ENCODE data around the gene GJC2. TPM values are rescaled to one million over a fixed set of nuclear protein-coding genes. Genes with fewer than 3 reads are reported as not detected.
"Not testable (repeated sequence)": the region's sequence is repeated elsewhere in the genome, so short reads cannot be mapped to it uniquely, and the experiment has no call there.

Gene GJC2
- total RNA-seq, 1 donor from 2014 or later: 1.6 TPM

DNA sequence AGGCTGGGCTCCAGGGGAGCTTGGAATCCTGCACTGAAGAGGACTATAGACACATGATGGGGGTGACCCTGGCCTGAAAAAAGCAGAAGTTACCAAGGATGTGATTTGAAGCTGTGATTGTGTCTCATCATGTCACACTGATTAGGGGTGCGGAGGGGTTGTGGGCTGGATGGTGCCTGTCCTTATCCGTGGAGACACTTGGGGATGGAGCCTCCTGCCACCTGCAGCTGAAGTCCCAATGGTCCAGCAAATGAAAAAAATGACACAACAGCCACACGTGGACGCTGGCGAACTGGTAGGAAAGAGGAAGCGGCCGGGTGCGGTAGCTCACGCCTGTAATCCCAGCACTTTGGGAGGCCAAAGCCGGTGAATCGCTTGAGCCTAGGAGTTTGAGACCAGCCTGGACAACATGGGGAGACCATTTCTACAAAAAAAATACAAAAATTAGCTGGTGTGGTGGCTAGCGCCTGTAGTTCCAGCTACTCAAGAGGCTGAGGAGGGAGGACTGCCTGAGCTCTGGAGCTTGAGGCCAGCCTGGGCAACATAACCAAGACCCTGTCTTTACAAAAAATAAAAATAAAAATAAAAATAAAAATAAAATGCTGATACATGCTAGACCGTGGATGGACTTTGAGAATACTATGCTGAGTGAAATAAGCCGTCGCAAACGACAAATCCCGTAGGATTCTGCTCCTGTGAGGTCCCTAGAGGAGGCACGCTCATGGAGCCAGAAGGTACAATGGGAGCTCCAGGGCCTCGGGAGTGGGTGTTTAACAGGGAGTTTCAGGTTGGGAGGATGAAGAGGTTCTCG, 15.0 kb downstream of the GJC2 start:
- intact Hi-C loops (cut with DNase I): loop anchor here (1.0 to 2.0 kb wide), 2 partner anchors 24 to 56 kb away; partner anchors contain the start of genes GUK1 and MRPL55
- no peak for DNase-seq (ENCODE audit: low spot score)

DNA sequence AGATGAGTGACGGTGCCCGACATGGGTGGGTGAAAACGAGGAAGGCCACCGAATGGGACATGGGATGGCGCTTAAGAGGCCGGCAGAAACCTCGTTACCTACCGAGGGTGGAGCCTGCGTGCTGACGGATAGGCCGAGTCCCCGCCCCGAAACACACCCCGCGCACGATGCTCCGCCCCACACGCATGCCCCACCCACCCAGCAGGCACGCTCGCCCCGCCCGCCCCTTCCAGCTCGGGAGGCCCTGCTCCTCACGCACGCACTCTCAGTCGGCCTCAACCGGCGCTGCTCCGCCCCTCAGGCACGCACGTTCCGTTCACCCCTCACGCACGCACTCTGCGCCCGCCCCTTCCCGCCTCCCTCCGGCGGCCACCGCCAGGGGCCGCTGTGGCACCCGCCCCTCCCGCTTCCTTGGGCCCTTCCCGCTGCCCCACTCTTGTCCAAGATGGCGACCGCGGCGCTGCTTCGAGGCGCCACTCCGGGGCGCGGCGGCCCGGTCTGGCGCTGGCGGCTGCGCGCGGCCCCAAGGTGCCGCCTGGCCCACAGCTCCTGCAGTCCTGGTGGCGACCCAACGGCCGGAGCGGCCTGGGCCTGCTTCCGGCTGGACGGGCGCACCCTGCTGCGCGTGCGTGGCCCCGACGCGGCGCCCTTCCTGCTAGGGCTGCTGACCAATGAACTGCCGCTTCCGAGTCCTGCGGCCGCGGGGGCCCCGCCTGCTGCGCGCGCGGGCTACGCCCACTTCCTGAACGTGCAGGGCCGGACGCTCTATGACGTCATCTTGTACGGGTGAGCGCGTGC, 15.8 kb downstream of the GJC2 start, which contains the start of gene IBA57:
Gene IBA57 (plus strand): TSS at position 433 of the 798 bp plus-strand sequence. CDS start 13 bp downstream, at position 446.
- intact Hi-C loops (cut with DNase I): loop anchor here (1.0 to 2.0 kb wide), 4 partner anchors 25 to 83 kb away; partner anchors contain the start of genes ARF1, GUK1 and MRPL55
- DNase-seq (ENCODE audit: low spot score): peak; percentile 99

DNA sequence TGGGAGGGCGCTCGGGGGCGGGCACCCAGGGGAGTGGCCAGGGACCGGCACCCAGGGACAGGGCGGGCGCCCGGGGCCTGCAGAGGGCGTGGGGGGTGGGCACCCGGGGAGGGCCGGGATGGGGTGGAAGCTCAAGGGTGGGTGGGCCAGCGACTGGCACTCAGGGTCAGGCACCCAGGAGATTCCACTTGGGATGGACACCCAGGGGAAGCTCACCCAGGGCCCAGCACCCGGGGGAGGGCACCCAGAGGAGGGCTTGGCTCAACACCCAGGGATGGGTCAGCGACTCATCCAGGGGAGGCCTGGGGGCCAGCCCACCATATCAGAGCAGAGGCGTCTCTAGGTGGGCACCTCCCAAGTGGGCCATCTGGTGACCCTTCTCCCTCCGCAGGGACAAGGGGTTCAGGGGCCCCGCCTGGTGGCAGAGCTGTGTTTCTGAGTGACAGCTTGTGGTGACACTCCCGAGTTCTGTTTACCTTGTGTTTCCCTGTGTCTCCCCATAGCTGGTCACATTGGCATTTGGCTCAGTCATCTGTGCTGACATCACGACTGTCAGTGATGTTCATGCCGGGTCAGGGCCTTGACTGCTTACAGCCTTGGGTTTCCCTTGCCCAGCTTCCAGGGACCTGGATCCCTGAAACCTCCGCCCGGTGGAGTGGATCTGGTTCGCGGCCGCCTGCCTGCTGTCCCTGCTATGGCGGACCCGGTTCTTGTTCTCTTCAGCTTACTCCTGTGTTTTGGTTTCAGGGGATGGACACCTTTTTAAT, 16.6 kb downstream of the GJC2 start:
- DNase-seq (ENCODE audit: low spot score): peak; percentile 86
- intact Hi-C loops (cut with DNase I): loop anchor here (2.0 kb wide), 2 partner anchors 44 to 84 kb away; partner anchors contain the start of gene ARF1

- no peak for DNase-seq (ENCODE audit: low spot score)
- intact Hi-C loops (cut with DNase I): no loop called here
These were observed 19.0 kb downstream of the GJC2 start for GRCh38 chr1:228168563-228169270.

- DNase-seq (ENCODE audit: low spot score): no peak
- intact Hi-C loops (cut with DNase I): no loop called here
These were observed 19.6 kb downstream of the GJC2 start for GRCh38 chr1:228169345-228169744.

GRCh38 chr1:228170666-228171065, 20.9 kb downstream of the GJC2 start:
- intact Hi-C loops (cut with DNase I): no loop called here
- no peak for DNase-seq (ENCODE audit: low spot score)

DNA sequence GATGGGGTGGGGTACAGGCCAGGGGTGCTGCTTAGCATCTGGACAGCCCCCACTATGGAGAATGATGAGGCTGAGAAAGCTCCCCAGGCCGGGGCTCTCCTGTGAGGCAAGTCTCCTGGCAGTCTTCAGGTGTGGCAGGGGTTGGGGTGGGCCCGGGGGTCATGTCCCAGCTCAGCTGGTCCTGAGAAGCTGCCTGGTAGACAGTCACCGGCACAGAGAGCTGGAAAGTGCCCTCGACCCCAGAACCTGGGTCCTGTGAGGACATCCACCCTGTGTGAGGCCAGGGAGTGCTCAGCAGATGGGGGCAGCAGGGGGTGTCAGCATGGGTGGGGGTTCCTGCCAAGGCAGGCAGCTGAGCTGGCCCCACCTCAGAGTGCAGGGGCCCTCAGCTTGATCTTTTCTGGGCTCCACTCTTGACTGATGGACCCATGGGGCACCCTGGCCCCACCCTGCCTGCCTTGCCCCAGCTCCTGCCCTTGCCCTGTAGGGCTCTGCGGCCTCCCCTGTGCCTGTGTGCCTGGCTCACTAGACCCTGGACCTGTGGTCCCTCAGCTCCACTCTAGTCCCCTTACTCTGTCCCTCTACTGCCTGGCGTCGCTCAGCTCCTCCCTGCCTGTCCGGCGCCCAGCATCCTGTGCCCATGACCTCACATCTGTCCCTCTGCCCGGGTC, 21.6 kb downstream of the GJC2 start:
- DNase-seq (ENCODE audit: low spot score): no peak
- intact Hi-C loops (cut with DNase I): no loop called here

DNA sequence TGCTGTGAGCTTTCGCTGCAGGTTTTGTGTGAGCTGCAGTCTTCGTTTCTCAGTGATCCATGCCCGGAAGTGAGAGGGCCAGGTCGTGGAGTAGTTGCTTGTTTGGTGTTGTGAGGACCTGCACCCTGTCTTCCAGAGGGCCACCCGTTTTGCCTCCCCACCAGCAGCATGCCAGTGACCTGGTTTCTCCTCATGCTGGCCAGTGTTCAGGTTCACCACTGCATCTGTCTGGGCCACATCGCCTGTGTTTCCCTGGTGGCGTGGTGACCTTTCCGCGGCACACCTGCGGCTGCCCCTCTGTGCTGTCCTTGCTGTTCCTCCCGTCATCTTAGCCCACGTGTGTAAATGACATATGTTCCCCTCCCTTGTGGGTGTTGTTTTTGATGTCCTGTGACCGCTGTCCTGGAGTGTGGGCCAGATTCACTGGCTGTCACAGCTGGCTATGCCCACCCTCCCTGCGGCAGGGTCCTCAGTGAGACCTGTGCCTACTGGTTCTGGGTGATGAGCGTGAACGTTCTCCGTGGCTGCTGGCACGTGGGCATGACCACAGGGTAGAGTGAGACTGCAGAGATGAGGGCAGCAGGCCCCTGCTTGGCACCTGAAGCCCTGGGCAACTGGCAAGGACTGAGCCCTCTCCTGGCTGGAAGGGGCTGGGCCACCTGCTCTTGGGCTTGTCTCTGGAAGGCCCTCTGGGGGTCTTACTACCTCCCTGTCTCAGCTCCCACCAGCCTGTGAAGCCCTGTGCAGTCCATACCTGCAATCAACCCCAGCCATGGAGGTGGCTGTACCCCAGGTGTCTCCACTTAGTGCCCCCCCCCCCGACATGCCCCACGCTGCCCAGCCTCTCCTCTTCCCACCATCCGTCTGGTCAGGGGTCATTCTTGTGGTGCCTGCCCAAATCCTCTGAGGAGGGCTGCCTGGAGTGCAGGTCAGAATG, 23.1 kb downstream of the GJC2 start:
- DNase-seq (ENCODE audit: low spot score): no peak
- intact Hi-C loops (cut with DNase I): no loop called here

DNA sequence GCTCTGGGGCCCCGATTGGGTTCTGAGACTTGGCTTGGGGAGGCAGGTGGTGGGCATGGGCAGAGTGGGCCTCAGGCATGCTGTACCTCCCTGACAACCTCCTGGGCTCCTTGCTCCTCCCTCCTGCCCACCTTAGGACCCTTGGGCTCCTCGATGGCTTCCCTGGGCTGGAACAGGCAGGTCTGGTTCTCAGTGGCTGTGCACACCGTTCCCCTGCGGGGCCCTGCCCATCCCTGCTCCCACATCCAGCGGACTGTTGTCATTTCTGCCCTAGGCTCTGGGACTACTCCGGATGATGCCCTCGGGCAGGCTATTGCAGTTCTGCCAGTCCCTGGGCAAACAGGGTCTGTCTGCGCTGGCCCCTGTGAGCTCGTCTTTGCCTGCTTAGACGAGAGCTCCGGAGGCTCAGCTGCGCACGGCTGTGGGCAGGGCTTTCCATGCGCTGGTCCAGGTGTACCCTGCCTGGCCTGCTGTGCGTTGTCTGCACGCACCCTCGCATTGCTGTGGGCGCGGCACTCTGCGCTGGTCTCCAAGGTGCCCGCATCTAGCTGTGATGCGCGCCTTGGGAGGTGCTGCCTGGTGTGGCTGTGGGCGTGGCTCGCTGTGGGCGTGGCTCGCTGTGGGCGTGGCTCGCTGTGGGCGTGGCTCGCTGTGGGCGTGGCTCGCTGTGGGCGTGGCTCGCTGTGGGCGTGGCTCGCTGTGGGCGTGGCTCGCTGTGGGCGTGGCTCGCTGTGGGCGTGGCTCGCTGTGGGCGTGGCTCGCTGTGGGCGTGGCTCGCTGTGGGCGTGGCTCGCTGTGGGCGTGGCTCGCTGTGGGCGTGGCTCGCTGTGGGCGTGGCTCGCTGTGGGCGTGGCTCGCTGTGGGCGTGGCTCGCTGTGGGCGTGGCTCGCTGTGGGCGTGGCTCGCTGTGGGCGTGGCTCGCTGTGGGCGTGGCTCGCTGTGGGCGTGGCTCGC, 24.1 kb downstream of the GJC2 start:
- intact Hi-C loops (cut with DNase I); DNase-seq (ENCODE audit: low spot score): not testable (repeated sequence)

GRCh38 chr1:228174482-228175315, 25.0 kb downstream of the GJC2 start:
- intact Hi-C loops (cut with DNase I): no loop called here
- no peak for DNase-seq (ENCODE audit: low spot score)

GRCh38 chr1:228175316-228176023, 25.7 kb downstream of the GJC2 start:
- intact Hi-C loops (cut with DNase I): no loop called here
- DNase-seq (ENCODE audit: low spot score): peak; percentile 74

GRCh38 chr1:228176024-228176395, 26.3 kb downstream of the GJC2 start:
- intact Hi-C loops (cut with DNase I): no loop called here
- no peak for DNase-seq (ENCODE audit: low spot score)

DNA sequence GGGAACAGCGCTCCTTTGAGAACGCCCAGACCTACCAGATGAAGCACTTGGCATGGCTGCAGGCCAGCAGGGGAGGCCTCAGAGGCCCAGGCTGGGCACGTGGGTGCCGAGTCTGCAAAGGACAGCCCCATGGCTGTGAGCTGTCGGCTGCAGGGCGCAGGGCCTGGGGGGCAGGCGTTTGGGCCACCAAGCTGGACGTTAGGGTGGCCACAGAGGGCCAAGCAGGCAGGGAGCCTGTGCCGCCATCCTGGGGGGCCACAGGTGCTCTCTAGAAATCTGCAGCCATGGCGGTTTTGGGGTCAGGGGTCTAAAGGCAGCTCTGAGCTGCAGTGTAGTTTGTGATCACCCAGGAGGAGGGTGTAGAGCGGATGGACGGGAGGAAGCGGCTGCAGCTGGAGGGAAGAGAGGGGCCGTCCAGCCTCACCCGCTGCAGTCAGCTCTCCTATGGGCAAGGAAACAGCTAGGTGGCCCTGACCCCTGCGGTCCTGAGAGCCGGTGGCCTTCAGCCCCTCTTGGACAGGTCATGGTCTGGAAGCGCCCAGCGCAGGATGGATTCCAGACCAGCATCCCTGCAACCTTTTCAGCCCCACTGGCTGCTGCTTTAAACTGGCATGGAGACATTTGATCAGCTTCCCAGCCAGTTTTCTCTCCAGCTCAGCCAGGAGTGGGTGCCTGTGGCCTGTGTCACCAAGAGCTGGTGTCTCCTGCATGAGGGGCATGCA, 26.9 kb downstream of the GJC2 start:
- no peak for DNase-seq (ENCODE audit: low spot score)
- intact Hi-C loops (cut with DNase I): no loop called here

DNA sequence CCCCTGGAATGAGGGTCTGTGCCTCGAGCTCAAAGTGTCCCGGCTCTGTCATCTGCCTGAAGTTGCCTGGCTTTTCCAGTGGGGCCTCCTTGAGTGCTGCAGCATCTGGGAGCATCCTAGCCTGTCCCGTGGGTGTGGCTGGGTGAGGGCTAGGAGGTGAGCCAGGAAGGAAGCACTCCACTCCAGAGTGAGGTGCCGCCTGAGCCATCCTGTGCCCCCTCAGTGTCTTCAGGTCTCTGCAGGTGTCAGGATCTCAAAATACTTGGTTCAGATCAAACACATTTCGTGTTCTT, 27.4 kb downstream of the GJC2 start:
- no peak for DNase-seq (ENCODE audit: low spot score)
- intact Hi-C loops (cut with DNase I): no loop called here

All from cardiac septum (tissue), 1 donor.